Liver (tissue), 9 donors: ENCODE results near the gene USP43. TPM values are rescaled to one million over a fixed set of nuclear protein-coding genes. Genes with fewer than 3 reads are reported as not detected.

Source experiments
- DNase-seq: peaks from one replicate; pipeline ENCODE4 v3.0.0-alpha.2; 2017; ENCODE audit warnings: low spot score
- H3K27ac ChIP-seq, 2 donors: one replicate each; pipeline ENCODE4 v1.7.0; 2013; ENCODE audit warnings: inconsistent platforms in 2 of 2, low read length in 2 of 2, control low read depth in 1 of 2, low read depth in 1 of 2, mild to moderate bottlenecking in 1 of 2
- H3K27me3 ChIP-seq, 4 donors: one replicate each; pipeline versions ENCODE4 v1.6.1 to v1.7.0; 2013; ENCODE audit warnings: low read length in 3 of 4, inconsistent platforms in 1 of 4, mild to moderate bottlenecking in 1 of 4, moderate library complexity in 1 of 4; ENCODE audit not compliant: control insufficient read depth in 4 of 4, insufficient read depth in 4 of 4
- H3K36me3 ChIP-seq, 4 donors: one replicate each; pipeline versions ENCODE4 v1.6.1 to v1.7.0; 2013; ENCODE audit warnings: low read length in 3 of 4, mild to moderate bottlenecking in 3 of 4, low read depth in 1 of 4, moderate library complexity in 1 of 4; ENCODE audit not compliant: control insufficient read depth in 4 of 4, insufficient read depth in 3 of 4
- H3K4me1 ChIP-seq, 4 donors: one replicate each; pipeline versions ENCODE4 v1.6.1 to v1.7.0; 2013; ENCODE audit warnings: low read length in 3 of 4, mild to moderate bottlenecking in 3 of 4, moderate library complexity in 1 of 4; ENCODE audit not compliant: control insufficient read depth in 4 of 4, insufficient read depth in 4 of 4
- H3K4me3 ChIP-seq, 3 donors: one replicate each; pipeline versions ENCODE4 v1.6.1 to v1.7.0; 2013; ENCODE audit warnings: low read length in 3 of 3, control low read depth in 1 of 3, low read depth in 1 of 3, mild to moderate bottlenecking in 1 of 3
- H3K9ac ChIP-seq, 2 donors: one replicate each; pipeline ENCODE4 v1.7.0; 2013; ENCODE audit warnings: low read length in 2 of 2, mild to moderate bottlenecking in 2 of 2, moderate library complexity in 2 of 2, control low read depth in 1 of 2, low read depth in 1 of 2
- H3K9me3 ChIP-seq, 4 donors: one replicate each; pipeline versions ENCODE4 v1.6.1 to v1.7.0; 2013; ENCODE audit warnings: low read length in 3 of 4; ENCODE audit not compliant: control insufficient read depth in 4 of 4
- ATF3 ChIP-seq: IDR thresholded peaks from 2 replicates; pipeline ENCODE4 v1.6.1; 2016; ENCODE audit warnings: antibody characterized with exemption
- EGR1 ChIP-seq, 2 donors: IDR thresholded peaks; 2 replicates each; pipeline ENCODE4 v1.6.1; 2016 to 2018; ENCODE audit warnings: antibody characterized with exemption in 2 of 2, low read depth in 2 of 2
- FOXA1 ChIP-seq: IDR thresholded peaks from 2 replicates; pipeline ENCODE4 v1.6.1; 2016; ENCODE audit warnings: antibody characterized with exemption
- FOXA2 ChIP-seq: IDR thresholded peaks from 2 replicates; pipeline ENCODE4 v1.6.1; 2016; ENCODE audit warnings: antibody characterized with exemption
- GABPA ChIP-seq, 2 donors: IDR thresholded peaks in 1 of 2; conservative IDR thresholded peaks in 1 of 2; 2 replicates each; pipeline ENCODE4 v1.6.1; 2016; ENCODE audit warnings: antibody characterized with exemption in 2 of 2, mild to moderate bottlenecking in 1 of 2, moderate library complexity in 1 of 2
- HNF4A ChIP-seq, 2 donors: conservative IDR thresholded peaks; 2 replicates each; pipeline ENCODE4 v1.6.1; 2016; ENCODE audit warnings: antibody characterized with exemption in 2 of 2, mild to moderate bottlenecking in 2 of 2
- HNF4G ChIP-seq: IDR thresholded peaks from 2 replicates; pipeline ENCODE4 v1.6.1; 2016; ENCODE audit warnings: antibody characterized with exemption
- JUND ChIP-seq, 2 donors: IDR thresholded peaks; 2 replicates each; pipeline ENCODE4 v1.6.1; 2016; ENCODE audit warnings: antibody characterized with exemption in 2 of 2
- MAX ChIP-seq: IDR thresholded peaks from 2 replicates; pipeline ENCODE4 v1.6.1; 2016; ENCODE audit warnings: antibody characterized with exemption
- NR2F2 ChIP-seq: IDR thresholded peaks from 2 replicates; pipeline ENCODE4 v1.6.1; 2016; ENCODE audit warnings: antibody characterized with exemption
- RAD21 ChIP-seq, 2 donors: IDR thresholded peaks; 2 replicates each; pipeline ENCODE4 v1.6.1; 2016; ENCODE audit warnings: antibody characterized with exemption in 2 of 2, mild to moderate bottlenecking in 2 of 2
- RXRA ChIP-seq, 2 donors: IDR thresholded peaks; 2 replicates each; pipeline ENCODE4 v1.6.1; 2017 to 2018; ENCODE audit warnings: antibody characterized with exemption in 2 of 2, mild to moderate bottlenecking in 1 of 2
- SP1 ChIP-seq: IDR thresholded peaks from 2 replicates; pipeline ENCODE4 v1.6.1; 2018; ENCODE audit warnings: antibody characterized with exemption, mild to moderate bottlenecking
- TAF1 ChIP-seq: conservative IDR thresholded peaks from 2 replicates; pipeline ENCODE4 v1.6.1; 2016; ENCODE audit warnings: antibody characterized with exemption, mild to moderate bottlenecking
- WGBS: extraction: QIAGEN DNeasy Blood & Tissue Kit; methylation state at CpG from one replicate; pipeline ENCODE4 v1.1.7; 2013; 5-methylcytosine and 5-hydroxymethylcytosine counted together
- polyA plus RNA-seq, 2 donors: library from polyadenylated mRNA; stranded (reverse) in 1 of 2; unstranded in 1 of 2; fragments of 200-250 nt in 1 of 2; fragments of >200 nt in 1 of 2; fragmentation: Nextera tagmentation in 1 of 2; extraction: Ambion mirVana in 1 of 2; gene quantifications; one replicate each; pipeline versions ENCODE4 v1.2.1 to v1.2.3, GENCODE V29; 2013 to 2015
- total RNA-seq, 2 donors: library from RNA; depleted of rRNA; stranded (reverse); fragments of >200 nt; gene quantifications; one replicate each; pipeline ENCODE4 v1.2.3, GENCODE V29; 2014
- TF ChIP-seq, protein P1 (sequence below): fragments of 150-350 bp; IDR thresholded peaks from 2 replicates; pipeline ENCODE4 v1.5.1; 2017; ENCODE audit warnings: improper control_type of control experiment, low read depth, low read length; ENCODE audit not compliant: missing input control
- TF ChIP-seq, protein P2 (sequence below): IDR thresholded peaks from 2 replicates; pipeline ENCODE4 v1.6.1; 2016; ENCODE audit warnings: antibody characterized with exemption, mild to moderate bottlenecking
- TF ChIP-seq, protein P3 (sequence below): IDR thresholded peaks from 2 replicates; pipeline ENCODE4 v1.6.1; 2016; ENCODE audit warnings: antibody characterized with exemption
- donor health status: healthy.
- donor health status: healthy.
- donor health status: healthy.
- donor health status: healthy.
- donor health status: healthy.

USP43 gene
- total and polyA plus RNA-seq, 4 donors = 0.42 to 7.4 (median 0.94) TPM

DNA sequence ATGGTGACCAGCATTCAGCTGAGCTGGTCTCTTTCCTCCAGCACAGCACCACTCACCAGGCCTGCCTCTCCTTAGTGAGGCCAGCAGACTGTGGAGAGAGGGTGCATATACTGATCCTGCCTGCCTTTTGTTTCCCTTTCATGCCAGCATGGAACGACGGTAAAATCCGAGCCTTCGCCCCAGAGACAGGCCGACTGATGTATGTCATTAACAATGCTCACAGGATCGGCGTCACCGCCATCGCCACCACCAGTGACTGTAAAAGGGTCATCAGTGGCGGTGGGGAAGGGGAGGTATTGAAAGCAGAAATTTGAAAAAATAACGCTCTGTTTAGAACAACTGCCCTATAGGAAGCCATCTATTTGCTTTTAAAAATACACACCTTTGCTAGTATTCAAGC, 12.6 kb upstream of the USP43 start:
- no peak for DNase-seq
- TF ChIP-seq MAX (no peak), EGR1 (IDR thresholded peaks at IDR 0.05; ENCODE audit: low read depth in 2 of 2) (no peak), TAF1 (no peak), HNF4G (no peak), RAD21 (IDR thresholded peaks at IDR 0.05) (no peak), JUND (IDR thresholded peaks at IDR 0.05) (no peak), FOXA2 (no peak), ATF3 (no peak)
- TF ChIP-seq, protein P1, sequence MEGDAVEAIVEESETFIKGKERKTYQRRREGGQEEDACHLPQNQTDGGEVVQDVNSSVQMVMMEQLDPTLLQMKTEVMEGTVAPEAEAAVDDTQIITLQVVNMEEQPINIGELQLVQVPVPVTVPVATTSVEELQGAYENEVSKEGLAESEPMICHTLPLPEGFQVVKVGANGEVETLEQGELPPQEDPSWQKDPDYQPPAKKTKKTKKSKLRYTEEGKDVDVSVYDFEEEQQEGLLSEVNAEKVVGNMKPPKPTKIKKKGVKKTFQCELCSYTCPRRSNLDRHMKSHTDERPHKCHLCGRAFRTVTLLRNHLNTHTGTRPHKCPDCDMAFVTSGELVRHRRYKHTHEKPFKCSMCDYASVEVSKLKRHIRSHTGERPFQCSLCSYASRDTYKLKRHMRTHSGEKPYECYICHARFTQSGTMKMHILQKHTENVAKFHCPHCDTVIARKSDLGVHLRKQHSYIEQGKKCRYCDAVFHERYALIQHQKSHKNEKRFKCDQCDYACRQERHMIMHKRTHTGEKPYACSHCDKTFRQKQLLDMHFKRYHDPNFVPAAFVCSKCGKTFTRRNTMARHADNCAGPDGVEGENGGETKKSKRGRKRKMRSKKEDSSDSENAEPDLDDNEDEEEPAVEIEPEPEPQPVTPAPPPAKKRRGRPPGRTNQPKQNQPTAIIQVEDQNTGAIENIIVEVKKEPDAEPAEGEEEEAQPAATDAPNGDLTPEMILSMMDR = no peak
- TF ChIP-seq, protein P2, sequence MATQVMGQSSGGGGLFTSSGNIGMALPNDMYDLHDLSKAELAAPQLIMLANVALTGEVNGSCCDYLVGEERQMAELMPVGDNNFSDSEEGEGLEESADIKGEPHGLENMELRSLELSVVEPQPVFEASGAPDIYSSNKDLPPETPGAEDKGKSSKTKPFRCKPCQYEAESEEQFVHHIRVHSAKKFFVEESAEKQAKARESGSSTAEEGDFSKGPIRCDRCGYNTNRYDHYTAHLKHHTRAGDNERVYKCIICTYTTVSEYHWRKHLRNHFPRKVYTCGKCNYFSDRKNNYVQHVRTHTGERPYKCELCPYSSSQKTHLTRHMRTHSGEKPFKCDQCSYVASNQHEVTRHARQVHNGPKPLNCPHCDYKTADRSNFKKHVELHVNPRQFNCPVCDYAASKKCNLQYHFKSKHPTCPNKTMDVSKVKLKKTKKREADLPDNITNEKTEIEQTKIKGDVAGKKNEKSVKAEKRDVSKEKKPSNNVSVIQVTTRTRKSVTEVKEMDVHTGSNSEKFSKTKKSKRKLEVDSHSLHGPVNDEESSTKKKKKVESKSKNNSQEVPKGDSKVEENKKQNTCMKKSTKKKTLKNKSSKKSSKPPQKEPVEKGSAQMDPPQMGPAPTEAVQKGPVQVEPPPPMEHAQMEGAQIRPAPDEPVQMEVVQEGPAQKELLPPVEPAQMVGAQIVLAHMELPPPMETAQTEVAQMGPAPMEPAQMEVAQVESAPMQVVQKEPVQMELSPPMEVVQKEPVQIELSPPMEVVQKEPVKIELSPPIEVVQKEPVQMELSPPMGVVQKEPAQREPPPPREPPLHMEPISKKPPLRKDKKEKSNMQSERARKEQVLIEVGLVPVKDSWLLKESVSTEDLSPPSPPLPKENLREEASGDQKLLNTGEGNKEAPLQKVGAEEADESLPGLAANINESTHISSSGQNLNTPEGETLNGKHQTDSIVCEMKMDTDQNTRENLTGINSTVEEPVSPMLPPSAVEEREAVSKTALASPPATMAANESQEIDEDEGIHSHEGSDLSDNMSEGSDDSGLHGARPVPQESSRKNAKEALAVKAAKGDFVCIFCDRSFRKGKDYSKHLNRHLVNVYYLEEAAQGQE = no peak
- TF ChIP-seq, protein P3, sequence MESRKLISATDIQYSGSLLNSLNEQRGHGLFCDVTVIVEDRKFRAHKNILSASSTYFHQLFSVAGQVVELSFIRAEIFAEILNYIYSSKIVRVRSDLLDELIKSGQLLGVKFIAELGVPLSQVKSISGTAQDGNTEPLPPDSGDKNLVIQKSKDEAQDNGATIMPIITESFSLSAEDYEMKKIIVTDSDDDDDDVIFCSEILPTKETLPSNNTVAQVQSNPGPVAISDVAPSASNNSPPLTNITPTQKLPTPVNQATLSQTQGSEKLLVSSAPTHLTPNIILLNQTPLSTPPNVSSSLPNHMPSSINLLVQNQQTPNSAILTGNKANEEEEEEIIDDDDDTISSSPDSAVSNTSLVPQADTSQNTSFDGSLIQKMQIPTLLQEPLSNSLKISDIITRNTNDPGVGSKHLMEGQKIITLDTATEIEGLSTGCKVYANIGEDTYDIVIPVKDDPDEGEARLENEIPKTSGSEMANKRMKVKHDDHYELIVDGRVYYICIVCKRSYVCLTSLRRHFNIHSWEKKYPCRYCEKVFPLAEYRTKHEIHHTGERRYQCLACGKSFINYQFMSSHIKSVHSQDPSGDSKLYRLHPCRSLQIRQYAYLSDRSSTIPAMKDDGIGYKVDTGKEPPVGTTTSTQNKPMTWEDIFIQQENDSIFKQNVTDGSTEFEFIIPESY = no peak
- Histone ChIP-seq H3K9ac (no peak overlapping the region), H3K9me3 (no peaks in the 10 kb centered on the region), H3K36me3 (no peaks in the 10 kb centered on the region), H3K4me1 (no peaks in the 10 kb centered on the region), H3K27me3 (no peaks in the 10 kb centered on the region), H3K4me3 (no peak overlapping the region), H3K27ac (no peak overlapping the region)
- 94% methylated on average over 11 of the region's 11 CpGs for WGBS

- Histone ChIP-seq H3K9me3 (no peaks in the 10 kb centered on the region), H3K4me1 (no peaks in the 10 kb centered on the region), H3K9ac (no peak overlapping the region), H3K36me3 (no peaks in the 10 kb centered on the region), H3K27me3 (no peaks in the 10 kb centered on the region), H3K27ac (no peak overlapping the region), H3K4me3 (no peak overlapping the region)
- 91% methylated on average over 6 of the region's 6 CpGs for WGBS
- no peak for DNase-seq
- TF ChIP-seq ATF3 = no peak
- no peak for TF ChIP-seq HNF4G
- TF ChIP-seq SP1 = no peak
- no peak for TF ChIP-seq NR2F2
- TF ChIP-seq JUND (IDR thresholded peaks at IDR 0.05) = no peak
- TF ChIP-seq RAD21 (IDR thresholded peaks at IDR 0.05) = no peak
- no peak for TF ChIP-seq MAX
- TF ChIP-seq, protein P1 = no peak
- no peak for TF ChIP-seq EGR1 (IDR thresholded peaks at IDR 0.05; ENCODE audit: low read depth in 2 of 2)
- no peak for TF ChIP-seq FOXA1
- no peak for TF ChIP-seq FOXA2
- TF ChIP-seq TAF1 = no peak
- no peak for TF ChIP-seq HNF4A (conservative IDR thresholded peaks at IDR 0.05)
- TF ChIP-seq RXRA (IDR thresholded peaks at IDR 0.05) = no peak
- no peak for TF ChIP-seq GABPA (IDR thresholded peaks at IDR 0.05 in 1 of 2, conservative IDR thresholded peaks at IDR 0.05 in 1 of 2)
- TF ChIP-seq, protein P2 = no peak
Measured at GRCh38 chr17:9635340-9635739, 10.0 kb upstream of the USP43 start.
